ENCODE data around the gene LILRA1. TPM values are rescaled to one million over a fixed set of nuclear protein-coding genes. Genes with fewer than 3 reads are reported as not detected.

Gene LILRA1
- total and polyA plus RNA-seq, 4 donors, result 1.2 to 21.3 (median 5.2) TPM

Small RNA genes lying within 50 kb of the gene (small RNA-seq; reads per million reads assigned to genes)
- not detected for gene AC245036.2 (ENCODE audit: low replicate concordance)
- not detected for gene AC245036.3 (ENCODE audit: low replicate concordance)
- gene MIR8061 (ENCODE audit: low replicate concordance), result not detected

Other genes with a start within 250 kb of the LILRA1 start
- gene LAIR1, start 228.7 kb upstream of the LILRA1 start, total RNA-seq, result 100 to 1,000 TPM in 1 of 2 donors, 10 to 100 TPM in 1; 27.4 to 123 TPM
- gene LAIR1, start 228.7 kb upstream of the LILRA1 start, polyA plus RNA-seq, result 100 to 1,000 TPM in 1 of 2 donors, 10 to 100 TPM in 1; 31.6 to 253 TPM
- gene TTYH1, start 178.2 kb upstream of the LILRA1 start, total RNA-seq, result under 1 TPM; 0.18 to 0.46 TPM
- under 1 TPM in 1 of 2 donors, not detected in 1; 0.05 TPM for gene TTYH1, start 178.2 kb upstream of the LILRA1 start, polyA plus RNA-seq
- 100 to 1,000 TPM in 1 of 2 donors, 10 to 100 TPM in 1; 75.1 to 199 TPM for gene LENG8, start 144.4 kb upstream of the LILRA1 start, total RNA-seq
- gene LENG8, start 144.4 kb upstream of the LILRA1 start, polyA plus RNA-seq, result 100 to 1,000 TPM in 1 of 2 donors, 10 to 100 TPM in 1; 86.4 to 139 TPM
- 10 to 100 TPM in 1 of 2 donors, 1 to 10 TPM in 1; 1.8 to 13.8 TPM for gene LENG9, start 129.9 kb upstream of the LILRA1 start, total RNA-seq
- gene LENG9, start 129.9 kb upstream of the LILRA1 start, polyA plus RNA-seq, result 10 to 100 TPM in 1 of 2 donors, 1 to 10 TPM in 1; 4.6 to 11.9 TPM
- 10 to 100 TPM; 24.9 to 25.7 TPM for gene CDC42EP5, start 120.3 kb upstream of the LILRA1 start, total RNA-seq
- 10 to 100 TPM; 15.8 to 17.8 TPM for gene CDC42EP5, start 120.3 kb upstream of the LILRA1 start, polyA plus RNA-seq
- not detected for gene LAIR2, start 90.8 kb upstream of the LILRA1 start, total RNA-seq
- 1 to 10 TPM in 1 of 2 donors, not detected in 1; 1.7 TPM for gene LAIR2, start 90.8 kb upstream of the LILRA1 start, polyA plus RNA-seq
- gene LILRA2, start 19.8 kb upstream of the LILRA1 start, total RNA-seq, result 10 to 100 TPM in 1 of 2 donors, 1 to 10 TPM in 1; 1.2 to 13.6 TPM
- 10 to 100 TPM in 1 of 2 donors, 1 to 10 TPM in 1; 4.3 to 51.6 TPM for gene LILRA2, start 19.8 kb upstream of the LILRA1 start, polyA plus RNA-seq
- gene LILRB1, start 36.9 kb downstream of the LILRA1 start, total RNA-seq, result 10 to 100 TPM in 1 of 2 donors, 1 to 10 TPM in 1; 5.1 to 33.3 TPM
- 10 to 100 TPM in 1 of 2 donors, 1 to 10 TPM in 1; 8.1 to 90.5 TPM for gene LILRB1, start 36.9 kb downstream of the LILRA1 start, polyA plus RNA-seq
- 10 to 100 TPM in 1 of 2 donors, 1 to 10 TPM in 1; 8.0 to 29.3 TPM for gene LILRB4, start 69.4 kb downstream of the LILRA1 start, total RNA-seq
- gene LILRB4, start 69.4 kb downstream of the LILRA1 start, polyA plus RNA-seq, result 100 to 1,000 TPM in 1 of 2 donors, 1 to 10 TPM in 1; 8.7 to 153 TPM
- gene KIR3DL3, start 130.8 kb downstream of the LILRA1 start, total RNA-seq, result not detected
- gene KIR3DL3, start 130.8 kb downstream of the LILRA1 start, polyA plus RNA-seq, result not detected
- gene KIR2DL3, start 144.9 kb downstream of the LILRA1 start, total RNA-seq, result under 1 TPM in 1 of 2 donors, not detected in 1; 0.15 TPM
- gene KIR2DL3, start 144.9 kb downstream of the LILRA1 start, polyA plus RNA-seq, result under 1 TPM; 0.11 to 0.14 TPM
- under 1 TPM in 1 of 2 donors, not detected in 1; 0.46 TPM for gene KIR2DL1, start 176.2 kb downstream of the LILRA1 start, total RNA-seq
- under 1 TPM; 0.14 to 0.16 TPM for gene KIR2DL1, start 176.2 kb downstream of the LILRA1 start, polyA plus RNA-seq
- gene KIR2DL4, start 210.0 kb downstream of the LILRA1 start, total RNA-seq, result under 1 TPM in 1 of 2 donors, not detected in 1; 0.77 TPM
- gene KIR2DL4, start 210.0 kb downstream of the LILRA1 start, polyA plus RNA-seq, result under 1 TPM; 0.10 to 0.63 TPM
- gene KIR3DL1, start 222.8 kb downstream of the LILRA1 start, total RNA-seq, result under 1 TPM in 1 of 2 donors, not detected in 1; 0.64 TPM
- under 1 TPM; 0.16 to 0.18 TPM for gene KIR3DL1, start 222.8 kb downstream of the LILRA1 start, polyA plus RNA-seq
- under 1 TPM in 1 of 2 donors, not detected in 1; 0.28 TPM for gene KIR2DS4, start 239.0 kb downstream of the LILRA1 start, total RNA-seq
- under 1 TPM; 0.06 to 0.31 TPM for gene KIR2DS4, start 239.0 kb downstream of the LILRA1 start, polyA plus RNA-seq